ENCODE data around the gene ARHGAP35. TPM values are rescaled to one million over a fixed set of nuclear protein-coding genes. Genes with fewer than 3 reads are reported as not detected.

Gene ARHGAP35
- 22.3 to 35.2 TPM (median 29.1 TPM) in 5 replicates for total RNA-seq (2022; extraction: Qiagen RNA extraction)

GRCh38 chr19:46860846-46861690, at the start of gene ARHGAP35:
Gene ARHGAP35, plus strand, starts transcription at chr19:46860997. Its CDS starts 57,679 bp downstream, at chr19:46918676.

GRCh38 chr19:46850228-46851203, 10.3 kb upstream of the ARHGAP35 start, which contains the start of gene AP2S1:
Gene AP2S1, minus strand, starts transcription at chr19:46850846. Its CDS starts 80 bp downstream, at chr19:46850766.

Other genes with a start within 250 kb of the ARHGAP35 start
- 0.05 to 0.12 TPM (median 0.12 TPM) in 3 of 5 replicates, not detected in the others for gene PTGIR, start 235.9 kb upstream of the ARHGAP35 start, total RNA-seq (2022; extraction: Qiagen RNA extraction)
- gene GNG8, start 224.8 kb upstream of the ARHGAP35 start, total RNA-seq (2022; extraction: Qiagen RNA extraction): not detected in 5 replicates
- gene DACT3, start 199.8 kb upstream of the ARHGAP35 start, total RNA-seq (2022; extraction: Qiagen RNA extraction): 0.24 to 0.31 TPM (median 0.29 TPM) in 5 replicates
- gene PRKD2, start 143.9 kb upstream of the ARHGAP35 start, total RNA-seq (2022; extraction: Qiagen RNA extraction): 26.1 to 32.0 TPM (median 27.4 TPM) in 5 replicates
- gene FKRP, start 114.9 kb upstream of the ARHGAP35 start, total RNA-seq (2022; extraction: Qiagen RNA extraction): 17.2 to 23.4 TPM (median 19.0 TPM) in 5 replicates
- 75.5 to 86.8 TPM (median 81.4 TPM) in 5 replicates for gene STRN4, start 114.5 kb upstream of the ARHGAP35 start, total RNA-seq (2022; extraction: Qiagen RNA extraction)
- 207 to 235 TPM (median 217 TPM) in 5 replicates for gene SLC1A5, start 72.4 kb upstream of the ARHGAP35 start, total RNA-seq (2022; extraction: Qiagen RNA extraction)
- 214 to 313 TPM (median 301 TPM) in 5 replicates for gene AP2S1, start 10.2 kb upstream of the ARHGAP35 start, total RNA-seq (2022; extraction: Qiagen RNA extraction)
- gene NPAS1, start 158.8 kb downstream of the ARHGAP35 start, total RNA-seq (2022; extraction: Qiagen RNA extraction): 4.8 to 9.1 TPM (median 6.5 TPM) in 5 replicates
- 26.4 to 80.9 TPM (median 77.6 TPM) in 5 replicates for gene TMEM160, start 187.6 kb downstream of the ARHGAP35 start, total RNA-seq (2022; extraction: Qiagen RNA extraction)

All from A549 treated with Hydrocortisone at 1 μM for 4 hours (cell line).